Measurements from ENCODE around the gene UBE2A. TPM values are rescaled to one million over a fixed set of nuclear protein-coding genes. Genes with fewer than 3 reads are reported as not detected.

UBE2A gene
- total RNA-seq: 60.6 and 61.6 TPM in 2 replicates

DNA sequence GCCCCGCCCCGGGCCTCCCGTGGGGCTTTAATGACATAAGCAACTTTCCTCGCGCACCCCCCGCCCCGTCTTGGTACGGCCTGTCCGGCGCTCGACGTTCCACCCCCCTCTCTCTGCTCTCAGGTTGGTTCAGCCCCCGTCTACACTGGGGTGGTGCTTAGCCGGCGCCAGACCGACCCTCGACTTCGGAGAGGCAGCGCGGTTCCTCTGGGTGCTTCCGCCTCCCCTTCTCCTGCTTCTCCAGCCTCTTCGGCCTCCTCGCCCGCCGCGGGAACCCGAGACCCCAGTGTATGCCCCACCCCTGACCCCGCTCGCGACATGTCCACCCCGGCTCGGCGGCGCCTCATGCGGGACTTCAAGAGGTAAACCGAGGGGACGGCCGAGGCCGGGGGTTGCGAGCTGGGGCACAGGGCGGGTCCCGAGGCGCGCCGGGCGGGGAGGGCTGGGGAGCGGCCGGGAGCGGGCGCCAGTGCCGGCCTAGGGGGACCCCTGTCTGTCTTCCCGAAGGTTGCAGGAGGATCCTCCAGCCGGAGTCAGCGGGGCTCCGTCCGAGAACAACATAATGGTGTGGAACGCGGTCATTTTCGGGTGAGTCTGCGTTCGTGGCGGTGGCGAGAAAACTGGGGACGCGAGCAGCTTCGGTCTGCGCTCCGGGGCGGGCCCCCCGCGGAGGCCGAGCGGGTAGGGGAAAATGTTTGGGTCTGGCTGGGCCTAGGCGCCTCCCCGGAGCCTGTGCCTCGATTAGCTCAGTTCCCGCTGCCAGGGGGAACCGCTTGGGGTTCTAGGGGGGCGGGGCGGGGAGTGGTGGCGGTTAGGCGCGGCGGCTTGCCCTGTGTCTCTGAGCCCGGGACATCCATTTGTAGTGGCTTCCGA, at the start of gene UBE2A:
UBE2A (plus strand) TSS at position 170 of the 873 bp plus-strand sequence; CDS start at position 319, 149 bp downstream.
- H3K4me1 Mint-ChIP-seq (ENCODE audit: low read depth): peaks cover 15% of the 10 kb centered on the region
- DNase-seq (ENCODE audit: low spot score): peak; percentile 82
- no peaks in the 10 kb centered on the region for H3K9me3 Mint-ChIP-seq
- H3K27me3 Mint-ChIP-seq (ENCODE audit: low read depth): no peaks in the 10 kb centered on the region
- intact Hi-C loops (cut with micrococcal nuclease): loop anchor here (1.0 to 10.0 kb wide), 5 partner anchors 9 to 119 kb away; partner anchors contain the start of genes SEPTIN6 and STEEP1
- peaks cover 10% of the 10 kb centered on the region for H3K36me3 Mint-ChIP-seq (ENCODE audit: low read depth)
- peak within 1 kb of the TSS; percentile 90 for H3K27ac Mint-ChIP-seq
- peak within 1 kb of the TSS; percentile 91 for H3K4me3 Mint-ChIP-seq (ENCODE audit: low read depth)

DNA sequence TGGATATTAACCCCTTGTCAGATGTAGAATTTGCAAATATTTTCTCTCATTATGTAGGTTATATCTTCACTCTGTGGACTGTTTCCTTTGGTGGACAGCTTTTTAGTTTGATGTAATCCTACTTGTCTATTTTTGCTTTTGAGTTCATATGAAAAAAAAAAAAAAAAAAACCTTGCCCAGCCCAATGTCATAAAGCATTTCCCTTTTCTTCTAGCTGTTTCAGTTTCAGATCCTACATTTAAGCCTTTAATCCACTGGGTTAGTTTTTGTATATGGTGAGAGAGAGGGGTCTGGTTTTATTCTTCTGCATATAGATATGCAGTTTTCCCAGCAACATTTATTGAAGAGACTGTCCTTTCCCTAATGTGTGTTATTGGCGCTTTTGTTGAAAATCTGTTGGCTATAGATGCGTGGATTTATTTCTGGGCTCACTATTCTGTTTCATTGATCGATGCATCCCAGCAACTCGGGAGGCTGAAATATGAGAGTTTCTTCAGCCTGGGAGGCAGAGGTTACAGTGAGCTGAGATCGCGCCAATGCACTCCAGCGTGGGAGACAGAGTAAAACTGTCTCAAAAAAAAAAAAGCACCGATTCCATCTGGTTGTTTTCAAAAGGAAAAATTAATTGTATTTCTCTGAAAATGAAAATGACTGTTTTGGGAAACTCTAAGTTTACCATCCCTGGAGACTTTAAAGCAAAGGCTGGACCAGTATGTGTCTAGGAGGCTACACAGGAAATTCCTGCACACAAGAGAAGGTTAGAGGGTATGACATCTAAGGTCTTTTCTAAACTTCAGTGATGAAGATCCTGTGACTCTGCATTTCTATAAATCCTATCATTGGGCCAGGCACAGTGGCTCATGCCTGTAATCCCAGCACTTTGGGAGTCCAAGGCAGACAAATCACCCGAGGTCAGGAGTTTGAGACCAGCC, 44.8 kb upstream of the UBE2A start:
- Mint-ChIP-seq H3K4me1 (ENCODE audit: low read depth) (no peaks in the 10 kb centered on the region), H3K27ac (no peak overlapping the region), H3K4me3 (ENCODE audit: low read depth) (no peak overlapping the region), H3K9me3 (no peaks in the 10 kb centered on the region), H3K27me3 (ENCODE audit: low read depth) (no peaks in the 10 kb centered on the region), H3K36me3 (ENCODE audit: low read depth) (no peaks in the 10 kb centered on the region)
- intact Hi-C loops (cut with micrococcal nuclease): no loop called here
- no peak for DNase-seq (ENCODE audit: low spot score)

- H3K27me3 Mint-ChIP-seq (ENCODE audit: low read depth): no peaks in the 10 kb centered on the region
- peaks cover 19% of the 10 kb centered on the region for H3K36me3 Mint-ChIP-seq (ENCODE audit: low read depth)
- no peaks in the 10 kb centered on the region for H3K4me1 Mint-ChIP-seq (ENCODE audit: low read depth)
- intact Hi-C loops (cut with micrococcal nuclease): no loop called here
- no peak overlapping the region for H3K27ac Mint-ChIP-seq
- no peaks in the 10 kb centered on the region for H3K9me3 Mint-ChIP-seq
- DNase-seq (ENCODE audit: low spot score): no peak
- H3K4me3 Mint-ChIP-seq (ENCODE audit: low read depth): no peak overlapping the region
These were observed 36.9 kb upstream of the UBE2A start for GRCh38 chrX:119537487-119537886.

DNA sequence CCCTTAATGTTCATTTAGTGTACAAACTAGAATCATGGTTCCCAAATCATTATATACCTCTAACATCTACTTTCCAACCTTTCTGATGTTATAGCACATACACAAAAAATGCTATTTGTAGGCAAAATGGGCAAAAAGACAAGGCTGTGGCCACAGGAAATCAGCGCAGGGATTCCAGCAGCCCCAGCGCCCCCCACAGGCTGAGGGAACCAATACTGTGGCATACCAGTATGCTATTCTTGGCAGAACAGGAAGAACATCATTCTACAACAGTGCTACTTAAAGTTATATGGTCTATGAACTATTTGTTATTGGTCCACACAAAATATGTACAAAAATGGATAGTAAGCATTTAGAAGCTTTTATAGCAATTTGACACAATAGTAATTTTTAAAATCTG, 34.5 kb upstream of the UBE2A start:
- no peaks in the 10 kb centered on the region for H3K4me1 Mint-ChIP-seq (ENCODE audit: low read depth)
- DNase-seq (ENCODE audit: low spot score): no peak
- H3K4me3 Mint-ChIP-seq (ENCODE audit: low read depth): no peak overlapping the region
- H3K36me3 Mint-ChIP-seq (ENCODE audit: low read depth): peaks cover 19% of the 10 kb centered on the region
- intact Hi-C loops (cut with micrococcal nuclease): no loop called here
- H3K27ac Mint-ChIP-seq: no peak overlapping the region
- H3K27me3 Mint-ChIP-seq (ENCODE audit: low read depth): no peaks in the 10 kb centered on the region
- H3K9me3 Mint-ChIP-seq: no peaks in the 10 kb centered on the region

GRCh38 chrX:119541188-119541587, 33.2 kb upstream of the UBE2A start:
- Mint-ChIP-seq H3K36me3 (ENCODE audit: low read depth) (peaks cover 19% of the 10 kb centered on the region), H3K4me3 (ENCODE audit: low read depth) (no peak overlapping the region), H3K27me3 (ENCODE audit: low read depth) (no peaks in the 10 kb centered on the region), H3K9me3 (no peaks in the 10 kb centered on the region), H3K4me1 (ENCODE audit: low read depth) (no peaks in the 10 kb centered on the region), H3K27ac (no peak overlapping the region)
- DNase-seq (ENCODE audit: low spot score): no peak
- intact Hi-C loops (cut with micrococcal nuclease): no loop called here

DNA sequence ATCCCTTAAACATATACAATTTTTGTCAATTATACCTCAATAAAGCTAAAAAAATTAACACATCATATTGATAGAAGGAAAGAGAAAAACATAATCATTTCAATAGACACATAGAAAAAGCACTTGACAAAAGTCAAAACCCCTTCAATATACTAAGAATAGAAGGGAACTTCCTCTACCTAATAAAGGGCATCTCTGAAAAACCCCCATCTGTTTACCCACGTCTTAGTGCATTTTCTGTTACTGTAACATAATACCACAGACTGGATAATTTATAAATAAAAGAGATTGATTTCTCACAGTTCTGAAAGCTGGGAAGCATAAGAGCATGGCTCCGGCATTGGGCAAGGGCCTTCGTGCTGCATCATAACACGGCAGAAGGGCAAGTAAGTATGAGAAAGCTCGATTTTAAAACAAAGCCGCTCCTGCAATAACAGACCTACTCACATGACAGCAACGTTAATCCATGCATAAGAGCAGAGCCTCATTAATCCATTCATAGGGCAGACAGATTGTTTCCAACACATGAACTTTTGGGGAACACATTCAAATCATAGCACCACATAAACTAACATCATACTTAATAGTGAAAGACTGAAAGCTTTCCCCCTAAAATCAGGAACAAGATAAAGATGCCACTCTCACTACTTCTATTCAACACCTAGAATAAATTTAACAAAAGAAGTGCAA, 24.9 kb upstream of the UBE2A start:
- Mint-ChIP-seq H3K4me3 (ENCODE audit: low read depth) (no peak overlapping the region), H3K36me3 (ENCODE audit: low read depth) (no peaks in the 10 kb centered on the region), H3K27ac (no peak overlapping the region), H3K9me3 (no peaks in the 10 kb centered on the region), H3K27me3 (ENCODE audit: low read depth) (no peaks in the 10 kb centered on the region), H3K4me1 (ENCODE audit: low read depth) (peaks cover 3% of the 10 kb centered on the region)
- intact Hi-C loops (cut with micrococcal nuclease): no loop called here
- DNase-seq (ENCODE audit: low spot score): no peak

- H3K36me3 Mint-ChIP-seq (ENCODE audit: low read depth): peaks cover 9% of the 10 kb centered on the region
- no peak overlapping the region for H3K4me3 Mint-ChIP-seq (ENCODE audit: low read depth)
- H3K4me1 Mint-ChIP-seq (ENCODE audit: low read depth): peaks cover 3% of the 10 kb centered on the region
- intact Hi-C loops (cut with micrococcal nuclease): no loop called here
- DNase-seq (ENCODE audit: low spot score): no peak
- no peak overlapping the region for H3K27ac Mint-ChIP-seq
- no peaks in the 10 kb centered on the region for H3K9me3 Mint-ChIP-seq
- no peaks in the 10 kb centered on the region for H3K27me3 Mint-ChIP-seq (ENCODE audit: low read depth)
These were observed 21.9 kb upstream of the UBE2A start for GRCh38 chrX:119552508-119552907.

GRCh38 chrX:119565107-119565663, 9.2 kb upstream of the UBE2A start, which contains the start of gene STEEP1:
TSS of gene STEEP1 (minus strand) at chrX:119565409. CDS start at chrX:119565355, 54 bp downstream.
- peak; percentile 82 for DNase-seq (ENCODE audit: low spot score)
- H3K27me3 Mint-ChIP-seq (ENCODE audit: low read depth): no peaks in the 10 kb centered on the region
- H3K27ac Mint-ChIP-seq: peak within 1 kb of the TSS; percentile 89
- intact Hi-C loops (cut with micrococcal nuclease): loop anchor here (1.0 to 2.0 kb wide), 2 partner anchors 9 to 128 kb away; partner anchors contain the start of genes SEPTIN6 and UBE2A
- H3K4me1 Mint-ChIP-seq (ENCODE audit: low read depth): peaks cover 11% of the 10 kb centered on the region
- no peaks in the 10 kb centered on the region for H3K9me3 Mint-ChIP-seq
- H3K4me3 Mint-ChIP-seq (ENCODE audit: low read depth): peak within 1 kb of the TSS; percentile 93
- peaks cover 3% of the 10 kb centered on the region for H3K36me3 Mint-ChIP-seq (ENCODE audit: low read depth)

DNA sequence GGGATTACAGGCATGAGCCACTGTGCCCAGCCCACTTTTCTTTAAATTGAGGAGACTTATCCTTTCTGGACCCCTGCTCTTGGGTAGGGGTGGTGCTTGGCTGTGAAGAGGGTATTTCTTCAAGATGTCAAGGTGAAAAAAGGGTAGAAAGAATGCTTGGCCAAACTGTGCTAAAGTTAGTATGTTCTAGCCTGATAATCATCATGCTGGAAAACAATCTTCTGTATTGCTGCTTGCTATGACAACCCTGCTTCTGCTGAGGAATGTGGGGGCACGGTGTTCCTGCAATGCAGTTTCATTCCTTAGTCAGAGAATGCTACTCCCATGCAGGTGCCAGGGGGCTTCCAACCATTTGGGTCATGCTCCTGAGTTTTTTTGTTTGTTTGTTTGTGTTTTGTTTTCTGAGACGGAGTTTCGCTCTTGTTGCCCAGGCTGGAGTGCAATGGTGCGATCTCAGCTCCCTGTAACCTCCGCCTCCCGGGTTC, 4.0 kb upstream of the UBE2A start:
- H3K27ac Mint-ChIP-seq: no peak overlapping the region
- H3K36me3 Mint-ChIP-seq (ENCODE audit: low read depth): no peaks in the 10 kb centered on the region
- H3K4me3 Mint-ChIP-seq (ENCODE audit: low read depth): no peak overlapping the region
- no peaks in the 10 kb centered on the region for H3K9me3 Mint-ChIP-seq
- DNase-seq (ENCODE audit: low spot score): no peak
- intact Hi-C loops (cut with micrococcal nuclease): loop anchor here (10.0 kb wide), 1 partner anchor 86 kb away; no protein-coding TSS in a partner anchor
- no peaks in the 10 kb centered on the region for H3K27me3 Mint-ChIP-seq (ENCODE audit: low read depth)
- peaks cover 7% of the 10 kb centered on the region for H3K4me1 Mint-ChIP-seq (ENCODE audit: low read depth)

GRCh38 chrX:119573222-119573621, 1.1 kb upstream of the UBE2A start:
- Mint-ChIP-seq H3K4me1 (ENCODE audit: low read depth) (peaks cover 13% of the 10 kb centered on the region), H3K36me3 (ENCODE audit: low read depth) (peaks cover 7% of the 10 kb centered on the region), H3K27me3 (ENCODE audit: low read depth) (no peaks in the 10 kb centered on the region), H3K9me3 (no peaks in the 10 kb centered on the region), H3K27ac (no peak overlapping the region), H3K4me3 (ENCODE audit: low read depth) (peak overlapping the region; percentile 91)
- DNase-seq (ENCODE audit: low spot score): no peak
- intact Hi-C loops (cut with micrococcal nuclease): loop anchor here (10.0 kb wide), 1 partner anchor 88 kb away; no protein-coding TSS in a partner anchor

- H3K4me1 Mint-ChIP-seq (ENCODE audit: low read depth): peaks cover 15% of the 10 kb centered on the region
- H3K36me3 Mint-ChIP-seq (ENCODE audit: low read depth): peaks cover 10% of the 10 kb centered on the region
- DNase-seq (ENCODE audit: low spot score): no peak
- H3K27ac Mint-ChIP-seq: peak overlapping the region; percentile 90
- intact Hi-C loops (cut with micrococcal nuclease): loop anchor here (1.0 to 10.0 kb wide), 4 partner anchors 9 to 119 kb away; partner anchors contain the start of genes SEPTIN6 and STEEP1
- H3K27me3 Mint-ChIP-seq (ENCODE audit: low read depth): no peaks in the 10 kb centered on the region
- no peaks in the 10 kb centered on the region for H3K9me3 Mint-ChIP-seq
- H3K4me3 Mint-ChIP-seq (ENCODE audit: low read depth): peak overlapping the region; percentile 91
These were observed 446 bp upstream of the UBE2A start for GRCh38 chrX:119573840-119574393.
